HCT116 (cell line): Measurements from ENCODE around the gene ZNF236. TPM values are rescaled to one million over a fixed set of nuclear protein-coding genes. Genes with fewer than 3 reads are reported as not detected.

Source experiments
- ATAC-seq: fragments of 200-7000 bp; cut with Tn5 transposase; 2 replicates; pipeline ENCODE4 v1.9.1; 2020; ENCODE audit warnings: mild to moderate bottlenecking, moderate library complexity
- BruUV-seq: library from RNA; stranded (reverse); fragments of 400-500 nt; replicated peaks from 2 replicates; lab custom pipeline; 2021; lab: Mats Ljungman, UMichigan
- CTCF ChIA-PET: fragments of 300-600 bp; sonication (Branson Sonifier 250); formaldehyde crosslinking; loops from one replicate; lab custom pipeline; 2021; ENCODE audit warnings: antibody characterized with exemption; lab: Charles Lee
- POLR2A ChIA-PET: fragments of 300-600, 350-600 bp; sonication (Branson Sonifier 250); formaldehyde crosslinking; loops from one replicate; lab custom pipeline; 2021; ENCODE audit warnings: antibody characterized with exemption; lab: Charles Lee
- RAD21 ChIA-PET, 2 experiments: fragments of 300-600 bp; sonication (Branson Sonifier 250); formaldehyde crosslinking; loops; one replicate each; lab custom pipeline; 2023; ENCODE audit warnings: low total read pairs in 2 of 2; ENCODE audit not compliant: uncharacterized antibody in 2 of 2, unreplicated experiment in 2 of 2, low non-redundant PET in 1 of 2; lab: Charles Lee
- DNase-seq: peaks from one replicate; pipeline ENCODE4 v3.0.0-alpha.2; 2010; ENCODE audit warnings: low read depth, low spot score
- H2AFZ ChIP-seq: fragments of 200-600 bp; shearing (Covaris generic), sonication (generic); 2 replicates; pipeline ENCODE4 v1.6.1; 2017; ENCODE audit warnings: low read depth, mixed run types, mixed read lengths, antibody characterized with exemption, low read length; ENCODE audit not compliant: poor library complexity, severe bottlenecking
- H3K27ac ChIP-seq: 2 replicates; pipeline ENCODE4 v1.5.1; 2012; ENCODE audit warnings: low read depth, low read length
- H3K27me3 ChIP-seq: fragments of 200-600 bp; sonication (generic); 2 replicates; pipeline ENCODE4 v1.6.1; 2016; ENCODE audit warnings: mixed run types, low read length, mixed read lengths; ENCODE audit not compliant: insufficient read depth
- H3K36me3 ChIP-seq, 2 experiments: fragments of 200-500 bp in 1 of 2; fragments of 200-600 bp in 1 of 2; sonication (Bioruptor generic) in 1 of 2; sonication (generic) in 1 of 2; 2 replicates each; pipeline versions ENCODE4 v1.5.1 to v1.6.1; 2014 to 2016; ENCODE audit warnings: low read length in 2 of 2, inconsistent platforms in 1 of 2, mixed read lengths in 1 of 2, mixed run types in 1 of 2; ENCODE audit not compliant: insufficient read depth in 2 of 2, control insufficient read depth in 1 of 2
- H3K4me1 ChIP-seq, 2 experiments: fragments of 200-600 bp in 1 of 2; sonication (generic) in 1 of 2; 2 replicates each; pipeline versions ENCODE4 v1.5.1 to v1.6.1; 2012 to 2017; ENCODE audit warnings: low read length in 2 of 2, inconsistent platforms in 1 of 2, mild to moderate bottlenecking in 1 of 2, mixed read lengths in 1 of 2, mixed run types in 1 of 2, moderate library complexity in 1 of 2; ENCODE audit not compliant: insufficient read depth in 2 of 2, control insufficient read depth in 1 of 2
- H3K4me2 ChIP-seq: fragments of 200-600 bp; sonication (generic); 2 replicates; pipeline ENCODE4 v1.6.1; 2017; ENCODE audit warnings: mixed run types, low read length, mixed read lengths
- H3K4me3 ChIP-seq, 2 experiments: fragments of 200-600 bp in 1 of 2; sonication (generic) in 1 of 2; replicated peaks in 1 of 2; 2 replicates each; pipeline ENCODE4 v1.5.1; 2011 to 2016; ENCODE audit warnings: low read length in 2 of 2, control low read depth in 1 of 2, low read depth in 1 of 2, mild to moderate bottlenecking in 1 of 2, mixed read lengths in 1 of 2, mixed run types in 1 of 2
- H3K79me2 ChIP-seq: fragments of 200-600 bp; sonication (generic); 2 replicates; pipeline ENCODE4 v1.6.1; 2017; ENCODE audit warnings: mild to moderate bottlenecking, mixed run types, low read length, moderate library complexity, mixed read lengths; ENCODE audit not compliant: insufficient read depth
- H3K9ac ChIP-seq: fragments of 200-600 bp; sonication (generic); 2 replicates; pipeline ENCODE4 v1.6.1; 2016; ENCODE audit warnings: low read length, mixed read lengths
- H3K9me2 ChIP-seq: fragments of 200-600 bp; sonication (generic), shearing (Covaris generic); 2 replicates; pipeline ENCODE4 v1.6.1; 2017; ENCODE audit warnings: mixed run types, mild to moderate bottlenecking, moderate library complexity; ENCODE audit not compliant: insufficient read depth
- H3K9me3 ChIP-seq, 2 experiments: fragments of 200-500 bp in 1 of 2; fragments of 200-600 bp in 1 of 2; sonication (Bioruptor generic) in 1 of 2; sonication (generic) in 1 of 2; 2 replicates each; pipeline ENCODE4 v1.6.1; 2014 to 2017; ENCODE audit warnings: low read length in 2 of 2, mixed read lengths in 2 of 2, inconsistent platforms in 1 of 2, low read depth in 1 of 2, mild to moderate bottlenecking in 1 of 2, mixed run types in 1 of 2, moderate library complexity in 1 of 2; ENCODE audit not compliant: control insufficient read depth in 1 of 2, insufficient read depth in 1 of 2
- H4K20me1 ChIP-seq: fragments of 200-600 bp; sonication (generic), shearing (Covaris generic); 2 replicates; pipeline ENCODE4 v1.6.1; 2017; ENCODE audit warnings: mixed run types, mild to moderate bottlenecking, moderate library complexity; ENCODE audit not compliant: insufficient read depth
- EGR1 ChIP-seq: IDR thresholded peaks from 2 replicates; pipeline ENCODE4 v1.6.1; 2012; ENCODE audit warnings: low read depth
- EZH2 ChIP-seq: fragments of 200-600 bp; sonication (generic); IDR thresholded peaks from 2 replicates; pipeline ENCODE4 v1.6.1; 2017; ENCODE audit warnings: antibody characterized with exemption, mixed run types
- EZH2phosphoT487 ChIP-seq: fragments of 200-600 bp; IDR thresholded peaks from 2 replicates; pipeline ENCODE4 v1.6.1; 2018; ENCODE audit warnings: antibody characterized with exemption, borderline replicate concordance
- FOSL1 ChIP-seq: IDR thresholded peaks from 2 replicates; pipeline ENCODE4 v1.6.1; 2012; ENCODE audit warnings: low read depth
- SRF ChIP-seq: IDR thresholded peaks from 2 replicates; pipeline ENCODE4 v1.6.1; 2012; ENCODE audit warnings: low read depth
- TCF7L2 ChIP-seq: IDR thresholded peaks from 2 replicates; pipeline ENCODE4 v1.7.0; 2011; ENCODE audit warnings: borderline replicate concordance, inconsistent platforms; ENCODE audit not compliant: insufficient read depth, insufficient read length; ENCODE audit errors: extremely low read depth
- YY1 ChIP-seq: IDR thresholded peaks from 2 replicates; pipeline ENCODE4 v1.6.1; 2011; ENCODE audit warnings: low read length, low read depth, moderate library complexity, mild to moderate bottlenecking; ENCODE audit not compliant: insufficient replicate concordance; ENCODE audit errors: extremely low read depth
- ZNF274 ChIP-seq: fragments of 200-500 bp; sonication (Bioruptor generic); IDR thresholded peaks from 2 replicates; pipeline ENCODE4 v1.6.1; 2014; ENCODE audit warnings: mild to moderate bottlenecking, low read depth, low read length, inconsistent platforms
- intact Hi-C: fragments of 100-400 bp; cut with micrococcal nuclease; formaldehyde crosslinking; loops from 2 replicates; pipeline ENCODE4 v1.10.0; 2022
- total RNA-seq: library from RNA; stranded (reverse); gene quantifications from one replicate; pipeline ENCODE4 v1.2.1, GENCODE V29; 2021; ENCODE audit not compliant: unreplicated experiment
- TF ChIP-seq, protein P1 (sequence below): IDR thresholded peaks from 2 replicates; pipeline ENCODE4 v1.6.1; 2012
- TF ChIP-seq, protein P2 (sequence below), 3 experiments: fragments of 200-600 bp in 1 of 3; sonication (generic) in 1 of 3; IDR thresholded peaks in 2 of 3; conservative IDR thresholded peaks in 1 of 3; 2 replicates each; pipeline ENCODE4 v1.5.1; 2012 to 2017; ENCODE audit warnings: low read depth in 2 of 3, low read length in 2 of 3, antibody characterized with exemption in 1 of 3, borderline replicate concordance in 1 of 3, control low read depth in 1 of 3, mild to moderate bottlenecking in 1 of 3, mixed read lengths in 1 of 3, mixed run types in 1 of 3, moderate library complexity in 1 of 3; ENCODE audit not compliant: insufficient read depth in 1 of 3

The ZNF236 gene
- total RNA-seq, 1 experiment from 2014 or later = 15.0 TPM

DNA sequence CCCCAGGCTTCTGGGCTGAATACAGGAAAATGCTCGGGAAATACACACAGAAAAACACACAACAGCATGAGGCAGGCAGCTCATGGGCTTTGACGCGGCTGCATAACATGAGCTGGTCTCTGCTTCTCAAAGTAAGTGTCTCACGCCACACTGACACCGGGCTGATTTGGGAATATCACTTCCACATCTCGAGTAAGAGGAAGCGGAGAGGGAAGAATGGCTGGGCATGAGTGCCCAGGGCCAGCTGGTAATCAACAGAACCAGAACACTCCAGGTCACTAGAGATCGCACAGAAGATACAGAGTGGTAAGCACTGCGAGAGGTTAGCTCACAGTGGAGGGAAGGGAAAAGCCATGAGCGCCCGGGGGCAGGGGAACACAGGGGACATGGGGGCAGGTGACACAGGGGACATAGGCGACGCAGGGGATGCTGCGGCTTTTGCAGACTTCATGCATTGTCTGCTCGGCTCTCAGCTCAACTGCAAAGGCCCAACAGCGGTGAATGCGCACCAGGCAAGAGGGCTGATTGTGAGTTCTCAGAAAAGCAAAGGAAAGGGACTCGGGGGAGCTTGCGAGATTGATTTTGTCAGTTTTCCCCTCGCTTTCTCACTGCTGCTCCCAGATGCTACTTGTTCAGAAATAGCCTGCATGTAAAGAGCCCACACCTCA is 168.8 kb downstream of the ZNF236 start:
- Histone ChIP-seq H3K36me3 (no peaks in the 10 kb centered on the region), H4K20me1 (no peaks in the 10 kb centered on the region), H3K9ac (no peak overlapping the region), H3K27me3 (0 out of 2 replicates have a peak, but pooled peaks cover 9% of the 10 kb centered on the region), H3K9me3 (no peaks in the 10 kb centered on the region), H3K4me1 (no peaks in the 10 kb centered on the region), H2AFZ (no peak overlapping the region), H3K4me2 (no peak overlapping the region), H3K27ac (no peak overlapping the region), H3K4me3 (no peak overlapping the region), H3K79me2 (no peaks in the 10 kb centered on the region), H3K9me2 (no peaks in the 10 kb centered on the region)
- intact Hi-C loops = no loop called here
- DNase-seq (no peak), ATAC-seq (no peak)
- TF ChIP-seq, protein P1, sequence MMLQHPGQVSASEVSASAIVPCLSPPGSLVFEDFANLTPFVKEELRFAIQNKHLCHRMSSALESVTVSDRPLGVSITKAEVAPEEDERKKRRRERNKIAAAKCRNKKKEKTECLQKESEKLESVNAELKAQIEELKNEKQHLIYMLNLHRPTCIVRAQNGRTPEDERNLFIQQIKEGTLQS = no peak
- TF ChIP-seq EZH2phosphoT487 (no peak), EZH2 (no peak), SRF (no peak), TCF7L2 (no peak), YY1 (no peak), FOSL1 (no peak), ZNF274 (no peak), EGR1 (no peak)
- TF ChIP-seq, protein P2, sequence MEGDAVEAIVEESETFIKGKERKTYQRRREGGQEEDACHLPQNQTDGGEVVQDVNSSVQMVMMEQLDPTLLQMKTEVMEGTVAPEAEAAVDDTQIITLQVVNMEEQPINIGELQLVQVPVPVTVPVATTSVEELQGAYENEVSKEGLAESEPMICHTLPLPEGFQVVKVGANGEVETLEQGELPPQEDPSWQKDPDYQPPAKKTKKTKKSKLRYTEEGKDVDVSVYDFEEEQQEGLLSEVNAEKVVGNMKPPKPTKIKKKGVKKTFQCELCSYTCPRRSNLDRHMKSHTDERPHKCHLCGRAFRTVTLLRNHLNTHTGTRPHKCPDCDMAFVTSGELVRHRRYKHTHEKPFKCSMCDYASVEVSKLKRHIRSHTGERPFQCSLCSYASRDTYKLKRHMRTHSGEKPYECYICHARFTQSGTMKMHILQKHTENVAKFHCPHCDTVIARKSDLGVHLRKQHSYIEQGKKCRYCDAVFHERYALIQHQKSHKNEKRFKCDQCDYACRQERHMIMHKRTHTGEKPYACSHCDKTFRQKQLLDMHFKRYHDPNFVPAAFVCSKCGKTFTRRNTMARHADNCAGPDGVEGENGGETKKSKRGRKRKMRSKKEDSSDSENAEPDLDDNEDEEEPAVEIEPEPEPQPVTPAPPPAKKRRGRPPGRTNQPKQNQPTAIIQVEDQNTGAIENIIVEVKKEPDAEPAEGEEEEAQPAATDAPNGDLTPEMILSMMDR (IDR thresholded peaks at IDR 0.05 in 2 of 3, conservative IDR thresholded peaks at IDR 0.05 in 1 of 3; ENCODE audit: borderline replicate concordance in 1 of 3, insufficient read depth in 1 of 3, low read depth in 2 of 3, low read length in 2 of 3) = no peak
- no TSS peak for BruUV-seq
- CTCF ChIA-PET = interaction anchor here (1.0 kb wide), 1 partner anchor 9 kb away, joined by 3 read pairs; no protein-coding TSS in a partner anchor
- RAD21 ChIA-PET = no interaction called here
- POLR2A ChIA-PET = no interaction called here
